Stimulated activated CD8-positive, alpha-beta memory T cell treated with anti-CD3 and anti-CD28 coated beads, Interleukin-7, amount 100 ng/mL, for 4 hours (primary cell): ENCODE results near the gene QSOX2.
"Not testable (repeated sequence)": the region's sequence is repeated elsewhere in the genome, so short reads cannot be mapped to it uniquely, and the experiment has no call there.

Experiments used
- DNase-seq, 2 donors: peaks; one replicate each; pipeline ENCODE4 v3.0.0-alpha.2; 2020; ENCODE audit warnings: low read depth in 2 of 2

QSOX2 gene

GRCh38 chr9:136237486-136238341 is 7.9 kb downstream of the QSOX2 start:
- DNase-seq, result no peak

- not testable (repeated sequence) for DNase-seq
Measured at GRCh38 chr9:136236471-136237410, 8.9 kb downstream of the QSOX2 start.

- DNase-seq, result no peak
Measured at GRCh38 chr9:136235709-136236455, 9.7 kb downstream of the QSOX2 start.

- no peak for DNase-seq
Measured at GRCh38 chr9:136235171-136235570, 10.4 kb downstream of the QSOX2 start.

GRCh38 chr9:136234597-136234996 is 11.0 kb downstream of the QSOX2 start:
- DNase-seq, result no peak

- no peak for DNase-seq
Measured at GRCh38 chr9:136233868-136234267, 11.7 kb downstream of the QSOX2 start.

- no peak for DNase-seq
Measured at GRCh38 chr9:136233411-136233810, 12.2 kb downstream of the QSOX2 start.

GRCh38 chr9:136232969-136233368 is 12.6 kb downstream of the QSOX2 start:
- no peak for DNase-seq

- no peak for DNase-seq
Measured at GRCh38 chr9:136231478-136232297, 13.9 kb downstream of the QSOX2 start.

- DNase-seq, result no peak
Measured at GRCh38 chr9:136230773-136231172, 14.8 kb downstream of the QSOX2 start.

GRCh38 chr9:136230365-136230764 is 15.2 kb downstream of the QSOX2 start:
- DNase-seq, result no peak

- no peak for DNase-seq
Measured at GRCh38 chr9:136229096-136230065, 16.2 kb downstream of the QSOX2 start.

- no peak for DNase-seq
Measured at GRCh38 chr9:136228107-136228875, 17.3 kb downstream of the QSOX2 start.

- DNase-seq, result no peak
Measured at GRCh38 chr9:136226680-136227407, 18.8 kb downstream of the QSOX2 start.

GRCh38 chr9:136225748-136226679 is 19.6 kb downstream of the QSOX2 start:
- DNase-seq, result peak; percentile 31 to 33

- DNase-seq, result no peak
Measured at GRCh38 chr9:136225366-136225747, 20.3 kb downstream of the QSOX2 start.
